ENCODE measurements around the gene RNU11.
"Not testable (repeated sequence)": the region's sequence is repeated elsewhere in the genome, so short reads cannot be mapped to it uniquely, and the experiment has no call there.

Gene RNU11

GRCh38 chr1:28666806-28667205, 18.4 kb downstream of the RNU11 start:
- DNase-seq, result no peak

DNA sequence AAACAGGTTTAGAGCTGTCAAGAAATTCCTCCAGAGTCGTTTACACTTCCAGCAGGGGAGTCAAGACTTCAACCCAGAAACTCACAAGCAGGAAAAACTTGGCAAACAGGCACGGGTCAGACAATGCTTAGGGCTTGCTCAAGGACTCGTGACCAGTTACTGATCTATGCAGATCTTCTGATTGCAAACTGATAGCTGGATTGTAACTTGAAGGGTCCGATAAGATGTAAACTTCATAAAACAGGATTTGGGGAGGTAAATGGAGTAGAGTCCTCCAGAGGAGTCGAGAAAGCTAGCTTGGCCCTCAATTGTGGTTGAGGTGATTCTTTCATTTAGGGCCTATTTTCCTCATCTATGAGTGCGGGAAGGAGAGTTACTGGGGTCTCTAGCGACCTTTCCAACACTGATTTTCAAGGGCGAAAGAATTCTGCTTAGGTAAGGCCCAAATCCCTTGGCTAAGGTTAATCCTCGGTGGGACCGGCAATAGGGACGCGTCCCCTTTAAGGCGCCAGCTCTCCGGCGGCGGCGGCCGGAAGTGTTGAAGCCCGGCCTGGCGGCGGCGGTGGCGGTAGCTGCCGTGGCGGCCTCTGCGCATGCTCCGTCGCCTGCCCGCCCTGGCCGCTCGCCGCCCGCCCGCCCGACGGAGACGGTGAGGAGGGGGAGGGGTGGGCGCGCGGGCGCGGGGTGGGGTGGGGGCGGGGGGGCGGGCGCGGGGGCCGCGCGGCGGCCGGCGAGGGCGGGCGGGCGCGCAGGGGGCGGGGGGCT, 20.0 kb downstream of the RNU11 start, which contains the start of gene GMEB1:
Gene GMEB1 (plus strand): TSS at position 594 of the 765 bp plus-strand sequence. CDS start 14,829 bp downstream, outside the sequence.
- peak; percentile 89 to 93 (median 91) for DNase-seq

- DNase-seq, result peak; percentile 83 to 89 (median 88)
These were observed 20.7 kb downstream of the RNU11 start for GRCh38 chr1:28668956-28669723.

- no peak for DNase-seq
These were observed 22.9 kb downstream of the RNU11 start for GRCh38 chr1:28671254-28671780.

GRCh38 chr1:28672971-28673370, 24.6 kb downstream of the RNU11 start:
- DNase-seq, result not testable (repeated sequence)

- no peak for DNase-seq
These were observed 27.5 kb downstream of the RNU11 start for GRCh38 chr1:28675924-28676257.

- DNase-seq, result no peak
These were observed 31.8 kb downstream of the RNU11 start for GRCh38 chr1:28680151-28680550.

DNA sequence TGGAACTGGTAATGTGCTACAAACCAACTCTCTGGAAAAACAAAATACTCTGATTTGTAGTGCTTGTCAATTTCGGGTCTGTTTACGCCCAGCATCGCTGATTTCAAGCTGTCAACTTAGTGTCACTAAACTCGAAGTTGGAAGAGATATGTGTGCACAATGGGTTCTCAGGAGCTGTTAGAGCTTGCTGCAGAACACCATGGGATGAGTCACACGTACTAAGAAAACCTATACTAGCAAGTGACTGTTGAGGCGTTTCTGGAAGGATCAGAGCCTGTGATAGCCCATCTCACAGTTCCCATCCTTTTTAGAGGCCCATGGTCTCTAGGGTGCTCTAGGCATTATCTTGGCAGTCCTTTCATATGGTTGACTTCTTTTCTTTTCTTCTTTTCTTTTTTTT, 34.4 kb downstream of the RNU11 start:
- DNase-seq, result no peak

DNA sequence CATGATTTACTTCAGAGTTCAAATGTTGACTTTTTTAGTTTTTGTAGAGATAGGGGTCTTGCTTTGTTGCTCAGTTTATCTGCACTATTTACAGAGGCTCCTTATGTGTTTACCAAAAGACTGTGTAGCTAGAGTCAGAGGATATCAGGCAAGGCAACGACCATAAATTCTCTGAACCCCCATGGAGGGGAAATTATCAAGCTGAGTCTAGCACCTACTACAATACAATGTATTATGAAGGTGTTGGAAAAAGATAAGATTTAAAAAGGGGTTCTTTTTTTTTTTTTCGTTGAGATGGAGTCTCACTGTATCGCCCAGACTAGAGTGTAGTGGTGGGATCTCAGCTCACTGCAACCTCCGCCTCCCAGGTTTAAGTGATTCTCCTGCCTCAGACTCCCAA, 36.5 kb downstream of the RNU11 start:
- DNase-seq, result no peak

GRCh38 chr1:28691627-28692026, 43.2 kb downstream of the RNU11 start:
- not testable (repeated sequence) for DNase-seq

Measured in NCI-H1417 (cell line).